Dermis lymphatic vessel endothelial cell (primary cell): Measurements from ENCODE around the gene NHLRC2. TPM values are rescaled to one million over a fixed set of nuclear protein-coding genes. Genes with fewer than 3 reads are reported as not detected.

ENCODE experiments used
- total RNA-seq: library from RNA; depleted of rRNA; stranded (reverse); fragments of >200 nt; gene quantifications from 2 replicates; pipeline ENCODE4 v1.2.1, GENCODE V29; 2014

Gene NHLRC2
- total RNA-seq = 13.7 and 16.0 TPM in 2 replicates

GRCh38 chr10:113854013-113854760 lies at the start of gene NHLRC2, which contains the start of gene DCLRE1A:
Gene NHLRC2 (plus strand): TSS chr10:113854661. CDS start chr10:113854873, 212 bp downstream.
Gene DCLRE1A (minus strand): TSS chr10:113854082. CDS start chr10:113853182, 900 bp downstream.

Other genes with a start within 250 kb of the NHLRC2 start
- not detected in 2 replicates for gene NRAP, start 190.6 kb upstream of the NHLRC2 start, total RNA-seq
- 35.0 and 43.8 TPM in 2 replicates for gene CASP7, start 174.7 kb upstream of the NHLRC2 start, total RNA-seq
- gene PLEKHS1, start 103.0 kb upstream of the NHLRC2 start, total RNA-seq = not detected in 2 replicates
- gene DCLRE1A, start 579 bp upstream of the NHLRC2 start, total RNA-seq = 5.3 and 5.7 TPM in 2 replicates
- gene ADRB1, start 189.2 kb downstream of the NHLRC2 start, total RNA-seq = 2.8 and 11.1 TPM in 2 replicates